Measurements from ENCODE around the gene EIF4E. TPM values are rescaled to one million over a fixed set of nuclear protein-coding genes. Genes with fewer than 3 reads are reported as not detected.

EIF4E gene
- total RNA-seq, 2 experiments from 2014 or later: 118 to 121 TPM

- Mint-ChIP-seq H3K4me3 (no peak overlapping the region), H3K9me3 (no peaks in the 10 kb centered on the region), H3K27me3 (no peaks in the 10 kb centered on the region), H3K27ac (no peak overlapping the region), H3K36me3 (ENCODE audit: low read depth) (peaks cover 25% of the 10 kb centered on the region), H3K4me1 (ENCODE audit: low read depth) (peaks cover 64% of the 10 kb centered on the region)
- DNase-seq (no peak), ATAC-seq (no peak)
- TF ChIP-seq CTCF (IDR thresholded peaks at IDR 0.05): no peak
- CTCF ChIA-PET: interaction anchor here (1.1 kb wide), 1 partner anchor 148 kb away, joined by 3 read pairs; no protein-coding TSS in a partner anchor
- POLR2A ChIA-PET: no interaction called here
- intact Hi-C loops (cut with micrococcal nuclease): no loop called here
Measured at GRCh38 chr4:98908182-98908581, 20.8 kb downstream of the EIF4E start.

DNA sequence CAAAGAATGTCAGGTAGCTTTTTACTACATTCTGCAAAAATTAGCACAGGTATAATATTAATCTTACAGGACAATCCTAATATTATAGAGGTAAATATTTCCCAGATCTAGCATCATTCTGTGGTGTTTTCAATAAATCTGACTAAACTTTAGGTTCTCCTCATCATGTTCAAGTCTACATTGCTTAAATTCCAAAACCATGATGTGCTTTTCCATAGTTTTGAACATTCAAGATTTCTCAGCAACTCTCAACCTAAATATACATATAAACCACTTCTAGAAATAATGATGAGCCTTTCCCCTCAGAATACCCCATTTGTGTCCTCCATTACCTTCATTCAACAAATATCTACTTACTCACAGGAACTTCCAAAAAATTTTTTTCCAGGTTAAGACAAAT lies 23.1 kb downstream of the EIF4E start:
- Mint-ChIP-seq H3K4me3 (no peak overlapping the region), H3K27me3 (no peaks in the 10 kb centered on the region), H3K27ac (no peak overlapping the region), H3K9me3 (no peaks in the 10 kb centered on the region), H3K36me3 (ENCODE audit: low read depth) (peaks cover 38% of the 10 kb centered on the region), H3K4me1 (ENCODE audit: low read depth) (peaks cover 73% of the 10 kb centered on the region)
- ChIA-PET POLR2A (no interaction called here), CTCF (no interaction called here)
- intact Hi-C loops (cut with micrococcal nuclease): no loop called here
- ATAC-seq (no peak), DNase-seq (no peak)
- no peak for TF ChIP-seq CTCF (IDR thresholded peaks at IDR 0.05)

GRCh38 chr4:98905297-98905696 lies 23.6 kb downstream of the EIF4E start:
- ChIA-PET CTCF (no interaction called here), POLR2A (interaction anchor here (0.9 kb wide), 1 partner anchor 90 kb away, joined by 5 read pairs; no protein-coding TSS in a partner anchor)
- Mint-ChIP-seq H3K4me1 (ENCODE audit: low read depth) (peaks cover 78% of the 10 kb centered on the region), H3K4me3 (no peak overlapping the region), H3K27me3 (no peaks in the 10 kb centered on the region), H3K36me3 (ENCODE audit: low read depth) (peaks cover 43% of the 10 kb centered on the region), H3K27ac (peak overlapping the region; percentile 18), H3K9me3 (no peaks in the 10 kb centered on the region)
- TF ChIP-seq CTCF (IDR thresholded peaks at IDR 0.05): no peak
- DNase-seq (no peak), ATAC-seq (no peak)
- intact Hi-C loops (cut with micrococcal nuclease): no loop called here

DNA sequence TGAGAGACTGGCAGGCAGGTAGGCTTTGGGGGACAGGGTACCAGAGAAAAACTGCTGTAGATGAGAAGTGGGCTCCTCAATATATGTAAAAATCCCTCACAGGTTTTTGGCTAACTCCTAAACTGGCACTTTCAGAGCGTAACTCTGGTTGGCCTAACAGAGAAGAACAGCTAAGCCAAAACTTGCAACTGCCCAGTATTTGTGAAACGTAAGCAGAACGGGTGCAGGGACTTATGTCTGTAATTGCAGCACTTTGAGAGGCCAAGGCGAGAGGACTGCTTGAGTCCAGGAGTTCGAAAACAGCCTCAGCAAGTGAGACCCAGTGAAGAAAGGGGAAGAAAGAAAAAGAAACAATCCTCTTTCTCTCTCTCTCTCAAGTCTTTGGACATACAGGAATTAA lies 25.0 kb downstream of the EIF4E start:
- ATAC-seq (no peak), DNase-seq (no peak)
- no peaks in the 10 kb centered on the region for H3K9me3 Mint-ChIP-seq
- H3K36me3 Mint-ChIP-seq (ENCODE audit: low read depth): peaks cover 39% of the 10 kb centered on the region
- CTCF ChIA-PET: interaction anchor here (0.8 kb wide), 1 partner anchor 436 kb away, joined by 3 read pairs; no protein-coding TSS in a partner anchor
- no peak for TF ChIP-seq CTCF (IDR thresholded peaks at IDR 0.05)
- POLR2A ChIA-PET: interaction anchor here (0.6 kb wide), 1 partner anchor 130 kb away, joined by 3 read pairs; no protein-coding TSS in a partner anchor
- H3K4me3 Mint-ChIP-seq: no peak overlapping the region
- intact Hi-C loops (cut with micrococcal nuclease): no loop called here
- H3K4me1 Mint-ChIP-seq (ENCODE audit: low read depth): peaks cover 77% of the 10 kb centered on the region
- H3K27ac Mint-ChIP-seq: no peak overlapping the region
- no peaks in the 10 kb centered on the region for H3K27me3 Mint-ChIP-seq

DNA sequence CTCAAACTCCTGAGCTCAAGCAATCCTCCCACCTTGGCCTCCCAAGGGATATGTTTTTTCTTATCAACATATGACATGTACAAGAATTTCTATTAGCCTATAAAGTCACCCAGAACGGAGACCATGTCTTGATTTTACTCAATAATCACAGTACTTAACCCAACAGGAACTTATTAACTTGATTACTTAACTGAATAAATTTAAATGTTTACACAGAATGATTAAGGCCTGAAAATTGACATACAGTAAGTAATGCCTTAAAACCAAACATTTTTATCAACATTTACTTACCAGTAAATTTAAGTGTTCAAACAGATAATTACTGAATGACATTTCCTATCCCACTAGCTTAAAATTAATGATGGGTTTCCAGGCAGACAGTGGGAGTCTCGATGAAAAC lies 25.4 kb downstream of the EIF4E start:
- ATAC-seq: no peak
- Mint-ChIP-seq H3K27me3 (no peaks in the 10 kb centered on the region), H3K36me3 (ENCODE audit: low read depth) (peaks cover 40% of the 10 kb centered on the region), H3K27ac (no peak overlapping the region), H3K4me3 (no peak overlapping the region), H3K9me3 (no peaks in the 10 kb centered on the region), H3K4me1 (ENCODE audit: low read depth) (peaks cover 73% of the 10 kb centered on the region)
- CTCF ChIA-PET: no interaction called here
- TF ChIP-seq CTCF (IDR thresholded peaks at IDR 0.05): no peak
- POLR2A ChIA-PET: interaction anchor here (0.6 kb wide), 1 partner anchor 130 kb away, joined by 3 read pairs; no protein-coding TSS in a partner anchor
- no peak for DNase-seq
- intact Hi-C loops (cut with micrococcal nuclease): no loop called here
